HUES6 (cell line): ENCODE measurements around the gene AFG1L.
A peak's percentile ranks its signal among the peaks of the same experiment; 100 is the strongest.
"Not testable (repeated sequence)": the region's sequence is repeated elsewhere in the genome, so short reads cannot be mapped to it uniquely, and the experiment has no call there.

Experiments
- H3K27ac ChIP-seq: 2 replicates; pipeline ENCODE4 v1.7.0; 2013; ENCODE audit warnings: low read depth, mild to moderate bottlenecking, low read length, inconsistent platforms
- H3K27me3 ChIP-seq: 2 replicates; pipeline ENCODE4 v1.6.1; 2013; ENCODE audit warnings: low read length; ENCODE audit not compliant: control insufficient read depth, insufficient read depth
- H3K36me3 ChIP-seq: 2 replicates; pipeline ENCODE4 v1.6.1; 2013; ENCODE audit warnings: low read length; ENCODE audit not compliant: control insufficient read depth, insufficient read depth
- H3K4me1 ChIP-seq: 2 replicates; pipeline ENCODE4 v1.6.1; 2013; ENCODE audit warnings: low read length; ENCODE audit not compliant: control insufficient read depth, insufficient read depth
- H3K4me3 ChIP-seq: 2 replicates; pipeline ENCODE4 v1.5.1; 2013; ENCODE audit warnings: low read depth, low read length
- H3K9ac ChIP-seq: one replicate; pipeline ENCODE4 v1.6.1; 2013; ENCODE audit warnings: mild to moderate bottlenecking, low read length
- H3K9me3 ChIP-seq: 2 replicates; pipeline ENCODE4 v1.6.1; 2013; ENCODE audit warnings: low read depth, low read length; ENCODE audit not compliant: control insufficient read depth, insufficient read depth

Gene AFG1L

GRCh38 chr6:108436771-108437170, 141.9 kb downstream of the AFG1L start:
- no peaks in the 10 kb centered on the region for H3K4me1 ChIP-seq
- no peak overlapping the region for H3K27ac ChIP-seq
- no peak overlapping the region for H3K9ac ChIP-seq
- no peaks in the 10 kb centered on the region for H3K9me3 ChIP-seq
- H3K36me3 ChIP-seq: no peaks in the 10 kb centered on the region
- no peaks in the 10 kb centered on the region for H3K27me3 ChIP-seq
- H3K4me3 ChIP-seq: no peak overlapping the region

- H3K4me1 ChIP-seq: no peaks in the 10 kb centered on the region
- H3K9ac ChIP-seq: no peak overlapping the region
- H3K36me3 ChIP-seq: no peaks in the 10 kb centered on the region
- no peak overlapping the region for H3K4me3 ChIP-seq
- H3K27me3 ChIP-seq: no peaks in the 10 kb centered on the region
- no peak overlapping the region for H3K27ac ChIP-seq
- H3K9me3 ChIP-seq: no peaks in the 10 kb centered on the region
Observed at GRCh38 chr6:108437821-108438220, 143.0 kb downstream of the AFG1L start.

GRCh38 chr6:108438918-108439317, 144.1 kb downstream of the AFG1L start:
- Histone ChIP-seq H3K9ac (no peak overlapping the region), H3K4me3 (no peak overlapping the region), H3K4me1 (no peaks in the 10 kb centered on the region), H3K36me3 (no peaks in the 10 kb centered on the region), H3K27me3 (no peaks in the 10 kb centered on the region), H3K9me3 (no peaks in the 10 kb centered on the region), H3K27ac (no peak overlapping the region)

GRCh38 chr6:108441141-108441540, 146.3 kb downstream of the AFG1L start:
- H3K4me1 ChIP-seq: no peaks in the 10 kb centered on the region
- no peaks in the 10 kb centered on the region for H3K36me3 ChIP-seq
- no peak overlapping the region for H3K27ac ChIP-seq
- H3K4me3 ChIP-seq: no peak overlapping the region
- H3K9me3 ChIP-seq: no peaks in the 10 kb centered on the region
- no peak overlapping the region for H3K9ac ChIP-seq
- no peaks in the 10 kb centered on the region for H3K27me3 ChIP-seq

- H3K36me3 ChIP-seq: no peaks in the 10 kb centered on the region
- H3K4me1 ChIP-seq: no peaks in the 10 kb centered on the region
- H3K27me3 ChIP-seq: no peaks in the 10 kb centered on the region
- H3K4me3 ChIP-seq: no peak overlapping the region
- no peaks in the 10 kb centered on the region for H3K9me3 ChIP-seq
- no peak overlapping the region for H3K9ac ChIP-seq
- H3K27ac ChIP-seq: no peak overlapping the region
Observed at GRCh38 chr6:108442770-108443520, 148.1 kb downstream of the AFG1L start.

- H3K4me1 ChIP-seq: no peaks in the 10 kb centered on the region
- H3K27ac ChIP-seq: no peak overlapping the region
- no peak overlapping the region for H3K4me3 ChIP-seq
- H3K27me3 ChIP-seq: no peaks in the 10 kb centered on the region
- no peaks in the 10 kb centered on the region for H3K9me3 ChIP-seq
- no peaks in the 10 kb centered on the region for H3K36me3 ChIP-seq
- H3K9ac ChIP-seq: no peak overlapping the region
Observed at GRCh38 chr6:108446629-108447150, 151.8 kb downstream of the AFG1L start.

- Histone ChIP-seq H3K27me3 (no peaks in the 10 kb centered on the region), H3K9ac (no peak overlapping the region), H3K4me3 (no peak overlapping the region), H3K9me3 (no peaks in the 10 kb centered on the region), H3K36me3 (no peaks in the 10 kb centered on the region), H3K4me1 (peaks cover 12% of the 10 kb centered on the region), H3K27ac (no peak overlapping the region)
Observed at GRCh38 chr6:108448481-108448880, 153.6 kb downstream of the AFG1L start.

- H3K9me3 ChIP-seq, H3K4me3 ChIP-seq, H3K9ac ChIP-seq, H3K27ac ChIP-seq, H3K27me3 ChIP-seq, H3K36me3 ChIP-seq: not testable (repeated sequence)
- H3K4me1 ChIP-seq: peaks cover 14% of the 10 kb centered on the region
Observed at GRCh38 chr6:108449717-108450116, 154.9 kb downstream of the AFG1L start.

GRCh38 chr6:108451816-108452215, 157.0 kb downstream of the AFG1L start:
- Histone ChIP-seq H3K4me3 (no peak overlapping the region), H3K9me3 (no peaks in the 10 kb centered on the region), H3K9ac (no peak overlapping the region), H3K27ac (no peak overlapping the region), H3K27me3 (no peaks in the 10 kb centered on the region), H3K36me3 (no peaks in the 10 kb centered on the region), H3K4me1 (peaks cover 14% of the 10 kb centered on the region)

GRCh38 chr6:108452711-108453195, 157.9 kb downstream of the AFG1L start:
- Histone ChIP-seq H3K9me3 (no peaks in the 10 kb centered on the region), H3K9ac (peak overlapping the region; percentile 41), H3K27me3 (no peaks in the 10 kb centered on the region), H3K27ac (no peak overlapping the region), H3K4me3 (no peak overlapping the region), H3K4me1 (peaks cover 14% of the 10 kb centered on the region), H3K36me3 (no peaks in the 10 kb centered on the region)

- Histone ChIP-seq H3K36me3 (no peaks in the 10 kb centered on the region), H3K27ac (no peak overlapping the region), H3K9ac (no peak overlapping the region), H3K4me1 (peaks cover 14% of the 10 kb centered on the region), H3K4me3 (no peak overlapping the region), H3K9me3 (no peaks in the 10 kb centered on the region), H3K27me3 (no peaks in the 10 kb centered on the region)
Observed at GRCh38 chr6:108453601-108454185, 158.8 kb downstream of the AFG1L start.
